Peyer's patch (tissue), 4 donors: ENCODE data around the gene LIPT1.

Source experiments
- POLR2A ChIP-seq, 2 donors: fragments of 450-650 bp; IDR thresholded peaks; one replicate each; pipeline ENCODE4 v1.5.1; 2017; ENCODE audit warnings: antibody characterized with exemption in 2 of 2, mild to moderate bottlenecking in 2 of 2, moderate library complexity in 2 of 2
- TF ChIP-seq, protein P1 (sequence below), 6 experiments: fragments of 450-650 bp in 4 of 6; fragments of 200-600 bp in 2 of 6; sonication (generic) in 1 of 6; IDR thresholded peaks; one replicate each; pipeline ENCODE4 v1.5.1; 2017 to 2019; ENCODE audit warnings: antibody characterized with exemption in 6 of 6, mild to moderate bottlenecking in 3 of 6, moderate library complexity in 1 of 6

DNA sequence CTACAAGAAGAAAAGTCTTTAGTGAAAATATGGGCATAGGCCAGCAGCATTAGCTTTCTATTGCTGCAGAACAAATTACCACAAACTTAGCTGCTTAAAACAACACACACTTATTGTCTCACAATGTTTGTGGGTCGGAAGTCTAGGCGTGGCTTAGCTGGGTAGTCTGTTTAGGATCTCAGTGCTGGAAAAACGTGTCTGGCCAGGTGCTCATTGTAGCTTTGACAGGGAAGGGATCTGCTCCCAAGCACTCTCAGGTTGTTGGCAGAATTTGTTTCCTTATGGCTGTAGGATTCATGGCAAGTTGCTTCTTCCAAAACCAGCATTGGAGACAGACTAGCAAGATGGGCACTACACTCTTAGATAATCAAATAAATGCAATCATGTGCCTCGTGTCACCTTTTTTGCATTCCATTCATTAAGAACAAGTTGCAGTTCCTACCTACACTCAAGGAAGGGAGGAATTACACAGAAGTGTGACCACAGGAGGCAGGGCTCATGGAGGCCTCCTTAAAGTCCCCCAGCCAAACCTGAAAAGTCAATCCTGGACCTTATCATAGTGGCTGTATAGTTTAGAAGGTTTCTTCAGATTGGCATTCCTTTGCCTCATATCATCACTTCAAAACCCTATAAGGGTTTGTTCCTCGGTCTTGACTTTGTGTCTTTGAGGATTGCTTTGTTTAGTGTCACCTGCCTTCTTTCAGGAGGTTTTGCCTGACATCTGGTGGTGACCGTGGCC is 43.5 kb downstream of the LIPT1 start:
- TF ChIP-seq, protein P1, sequence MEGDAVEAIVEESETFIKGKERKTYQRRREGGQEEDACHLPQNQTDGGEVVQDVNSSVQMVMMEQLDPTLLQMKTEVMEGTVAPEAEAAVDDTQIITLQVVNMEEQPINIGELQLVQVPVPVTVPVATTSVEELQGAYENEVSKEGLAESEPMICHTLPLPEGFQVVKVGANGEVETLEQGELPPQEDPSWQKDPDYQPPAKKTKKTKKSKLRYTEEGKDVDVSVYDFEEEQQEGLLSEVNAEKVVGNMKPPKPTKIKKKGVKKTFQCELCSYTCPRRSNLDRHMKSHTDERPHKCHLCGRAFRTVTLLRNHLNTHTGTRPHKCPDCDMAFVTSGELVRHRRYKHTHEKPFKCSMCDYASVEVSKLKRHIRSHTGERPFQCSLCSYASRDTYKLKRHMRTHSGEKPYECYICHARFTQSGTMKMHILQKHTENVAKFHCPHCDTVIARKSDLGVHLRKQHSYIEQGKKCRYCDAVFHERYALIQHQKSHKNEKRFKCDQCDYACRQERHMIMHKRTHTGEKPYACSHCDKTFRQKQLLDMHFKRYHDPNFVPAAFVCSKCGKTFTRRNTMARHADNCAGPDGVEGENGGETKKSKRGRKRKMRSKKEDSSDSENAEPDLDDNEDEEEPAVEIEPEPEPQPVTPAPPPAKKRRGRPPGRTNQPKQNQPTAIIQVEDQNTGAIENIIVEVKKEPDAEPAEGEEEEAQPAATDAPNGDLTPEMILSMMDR (IDR thresholded peaks at IDR 0.05), result no peak
- TF ChIP-seq POLR2A (IDR thresholded peaks at IDR 0.05), result no peak
